Gastrocnemius medialis (tissue), 4 donors: Measurements from ENCODE around the gene SF1.

Experiments
- CTCF ChIP-seq, 5 experiments: fragments of 450-650 bp in 3 of 5; fragments of 200-600 bp in 2 of 5; sonication (generic) in 2 of 5; IDR thresholded peaks in 4 of 5; conservative IDR thresholded peaks in 1 of 5; 1 replicate in 4 of 5; 2 replicates in 1 of 5; pipeline ENCODE4 v1.5.1; 2016 to 2019; ENCODE audit warnings: antibody characterized with exemption in 5 of 5, mild to moderate bottlenecking in 3 of 5, moderate library complexity in 3 of 5
- POLR2A ChIP-seq, 2 donors: fragments of 450-650 bp; IDR thresholded peaks; one replicate each; pipeline ENCODE4 v1.6.1; 2017; ENCODE audit warnings: antibody characterized with exemption in 2 of 2, mild to moderate bottlenecking in 2 of 2, moderate library complexity in 2 of 2

GRCh38 chr11:64751136-64751535 is 27.2 kb downstream of the SF1 start:
- no peak for TF ChIP-seq CTCF (IDR thresholded peaks at IDR 0.05 in 4 of 5, conservative IDR thresholded peaks at IDR 0.05 in 1 of 5)
- no peak for TF ChIP-seq POLR2A (IDR thresholded peaks at IDR 0.05)
